Heart left ventricle (tissue), 13 donors: ENCODE measurements around the gene CDX1.

ENCODE experiments used
- POLR2A ChIP-seq, 2 donors: fragments of 450-650 bp; IDR thresholded peaks; one replicate each; pipeline ENCODE4 v1.6.1; 2017; ENCODE audit warnings: antibody characterized with exemption in 2 of 2, mild to moderate bottlenecking in 2 of 2, moderate library complexity in 2 of 2
- TF ChIP-seq, protein P1 (sequence below), 12 donors: fragments of 200-600 bp; sonication (generic) in 4 of 12; IDR thresholded peaks; one replicate each; pipeline versions ENCODE4 v1.5.0 to v1.8.0; 2018 to 2022; ENCODE audit warnings: antibody characterized with exemption in 12 of 12, mild to moderate bottlenecking in 5 of 12
- donor health status: ischemic (EF 13 %, LVEDD 7.1; RV severe dilation, severe dysfunction).
- donor health status: DM: no; HTN: yes; CAD: no.
- donor health status: DM: no; HTN: no; CAD: no.
- donor health status: ischemic (EF 25% LVEDD 6.9; RV normal size, moderate dysfunction).
- donor health status: ischemic (EF 25% LVEDD 5.7; RV mildly dilated, moderate dysfunction).
- donor health status: ischemic (EF 35%, LVEDD 5.7; RV mildly dilated, moderate dysfunction).
- donor health status: nonischemic (EF 11% LVEDD 7.7; RV severe dilation, severe dysfunction).
- donor health status: DM: yes; HTN: yes; CAD: no.
- donor health status: PGD.
- donor health status: ischemic (EF 29% LVEDD 5.4; RV normal size, mild dysfunction).
- donor health status: nonischemic (EF 23%, LVEDD 6.1; RV moderate dilation, normal function).

DNA sequence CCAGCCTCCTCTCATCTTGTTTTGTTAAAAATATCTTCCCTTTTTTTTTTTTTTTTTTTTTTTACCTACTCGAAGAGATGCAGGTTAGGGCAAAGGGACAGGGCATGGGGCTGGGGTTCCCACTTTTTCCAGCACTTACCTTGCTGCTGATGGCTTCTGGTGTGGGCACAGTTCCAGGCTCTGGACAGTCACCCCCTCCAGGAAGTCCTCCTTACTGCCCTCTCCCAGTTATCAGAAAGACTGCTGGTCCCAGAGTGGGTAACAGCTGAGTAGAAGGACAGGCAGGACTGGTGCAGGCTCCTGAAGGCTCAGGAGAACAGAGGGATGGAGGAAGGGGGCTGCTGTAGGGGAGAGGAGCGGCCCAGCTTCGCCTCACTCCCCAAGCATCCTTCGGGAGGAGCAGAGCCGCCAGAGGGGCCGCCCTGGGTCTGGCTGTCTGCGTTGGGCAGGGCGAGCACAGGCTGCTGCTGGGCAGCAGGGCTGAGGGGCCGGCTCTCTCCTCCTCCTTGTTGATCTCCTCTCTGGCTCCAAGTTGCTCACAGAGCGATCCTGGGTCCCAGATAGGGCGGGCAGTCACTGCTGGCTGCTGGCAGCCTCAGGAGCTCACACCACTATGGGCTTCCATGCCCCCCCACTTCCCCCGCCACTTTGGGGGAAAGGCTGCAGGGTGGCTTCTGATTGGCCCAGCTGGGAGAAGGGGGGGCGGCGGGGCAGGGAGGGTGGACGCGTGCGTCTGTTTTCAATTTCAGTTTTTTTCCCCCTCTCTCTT, 11.1 kb upstream of the CDX1 start, which contains the start of gene PDGFRB:
- TF ChIP-seq, protein P1, sequence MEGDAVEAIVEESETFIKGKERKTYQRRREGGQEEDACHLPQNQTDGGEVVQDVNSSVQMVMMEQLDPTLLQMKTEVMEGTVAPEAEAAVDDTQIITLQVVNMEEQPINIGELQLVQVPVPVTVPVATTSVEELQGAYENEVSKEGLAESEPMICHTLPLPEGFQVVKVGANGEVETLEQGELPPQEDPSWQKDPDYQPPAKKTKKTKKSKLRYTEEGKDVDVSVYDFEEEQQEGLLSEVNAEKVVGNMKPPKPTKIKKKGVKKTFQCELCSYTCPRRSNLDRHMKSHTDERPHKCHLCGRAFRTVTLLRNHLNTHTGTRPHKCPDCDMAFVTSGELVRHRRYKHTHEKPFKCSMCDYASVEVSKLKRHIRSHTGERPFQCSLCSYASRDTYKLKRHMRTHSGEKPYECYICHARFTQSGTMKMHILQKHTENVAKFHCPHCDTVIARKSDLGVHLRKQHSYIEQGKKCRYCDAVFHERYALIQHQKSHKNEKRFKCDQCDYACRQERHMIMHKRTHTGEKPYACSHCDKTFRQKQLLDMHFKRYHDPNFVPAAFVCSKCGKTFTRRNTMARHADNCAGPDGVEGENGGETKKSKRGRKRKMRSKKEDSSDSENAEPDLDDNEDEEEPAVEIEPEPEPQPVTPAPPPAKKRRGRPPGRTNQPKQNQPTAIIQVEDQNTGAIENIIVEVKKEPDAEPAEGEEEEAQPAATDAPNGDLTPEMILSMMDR (IDR thresholded peaks at IDR 0.05) = peak in 1 of 12 donors; percentile 13
- TF ChIP-seq POLR2A (IDR thresholded peaks at IDR 0.05) = peak in 1 of 2 donors; percentile 81
